PFSK-1 (cell line): ENCODE data around the gene PHLDB3.

Experiments used
- FOXP2 ChIP-seq: optimal IDR thresholded peaks from 2 replicates; pipeline ENCODE3; 2011; ENCODE audit warnings: borderline replicate concordance, control low read depth, inconsistent platforms; ENCODE audit not compliant: insufficient read depth; ENCODE audit errors: extremely low read length, extremely low read depth
- POLR2AphosphoS5 ChIP-seq: IDR thresholded peaks from 2 replicates; pipeline ENCODE4 v1.6.1; 2012; ENCODE audit warnings: low read depth, mild to moderate bottlenecking, control low read depth, low read length, moderate library complexity
- SIN3A ChIP-seq: IDR thresholded peaks from 2 replicates; pipeline ENCODE4 v1.6.1; 2012; ENCODE audit warnings: mild to moderate bottlenecking, low read length, moderate library complexity, borderline replicate concordance; ENCODE audit not compliant: insufficient read depth
- TAF1 ChIP-seq: IDR thresholded peaks from 2 replicates; pipeline ENCODE4 v1.6.1; 2012; ENCODE audit warnings: low read length, control low read depth, borderline replicate concordance; ENCODE audit not compliant: insufficient read depth
- TF ChIP-seq, protein P1 (sequence below), 2 experiments: IDR thresholded peaks; 2 replicates each; pipeline versions ENCODE4 v1.6.1 to v1.8.0; 2011 to 2012; ENCODE audit warnings: low read depth in 2 of 2, low read length in 2 of 2, control low read depth in 1 of 2, inconsistent platforms in 1 of 2, mild to moderate bottlenecking in 1 of 2, moderate library complexity in 1 of 2; ENCODE audit not compliant: insufficient read depth in 1 of 2

The PHLDB3 gene

DNA sequence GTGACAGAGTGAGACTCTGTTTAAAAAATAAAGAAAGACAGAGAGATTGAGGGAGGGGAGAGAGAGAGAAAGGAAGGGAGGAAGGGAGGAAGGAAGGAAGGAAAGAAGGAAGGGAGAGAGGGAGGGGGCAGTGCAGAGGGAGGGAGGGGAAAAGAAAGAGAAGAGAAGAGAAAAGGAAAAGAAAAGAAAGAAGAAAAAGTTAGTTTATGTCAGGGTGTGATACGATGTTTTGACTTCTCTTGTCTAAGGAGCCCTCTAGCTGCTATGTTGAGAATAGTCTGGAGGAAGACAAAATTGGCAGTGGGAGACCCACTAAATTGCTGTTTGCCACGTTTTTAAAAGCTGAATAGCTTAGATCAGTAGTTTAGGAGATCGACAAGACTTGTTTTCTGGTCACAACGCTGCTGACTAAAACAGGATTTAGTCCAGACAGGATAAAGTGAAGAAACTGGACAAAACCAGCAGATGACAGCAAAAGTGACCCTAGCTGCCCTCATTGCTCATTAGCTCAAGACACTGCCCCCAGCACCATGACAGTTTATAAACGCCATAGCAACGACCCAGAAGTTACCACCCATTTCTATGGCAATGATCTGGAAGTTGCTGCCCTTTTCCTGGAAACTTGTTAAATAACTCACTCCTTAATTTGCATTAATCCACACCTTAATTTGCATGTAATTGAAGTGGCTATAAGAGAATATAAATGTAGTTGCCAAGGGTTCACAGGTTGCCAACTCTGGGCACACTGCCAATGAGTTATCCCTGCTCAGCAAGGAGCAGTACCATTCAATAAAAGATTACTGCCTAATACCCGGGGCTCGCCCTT lies 78.8 kb downstream of the PHLDB3 start:
- TF ChIP-seq TAF1: no peak
- TF ChIP-seq FOXP2: no peak
- TF ChIP-seq, protein P1, sequence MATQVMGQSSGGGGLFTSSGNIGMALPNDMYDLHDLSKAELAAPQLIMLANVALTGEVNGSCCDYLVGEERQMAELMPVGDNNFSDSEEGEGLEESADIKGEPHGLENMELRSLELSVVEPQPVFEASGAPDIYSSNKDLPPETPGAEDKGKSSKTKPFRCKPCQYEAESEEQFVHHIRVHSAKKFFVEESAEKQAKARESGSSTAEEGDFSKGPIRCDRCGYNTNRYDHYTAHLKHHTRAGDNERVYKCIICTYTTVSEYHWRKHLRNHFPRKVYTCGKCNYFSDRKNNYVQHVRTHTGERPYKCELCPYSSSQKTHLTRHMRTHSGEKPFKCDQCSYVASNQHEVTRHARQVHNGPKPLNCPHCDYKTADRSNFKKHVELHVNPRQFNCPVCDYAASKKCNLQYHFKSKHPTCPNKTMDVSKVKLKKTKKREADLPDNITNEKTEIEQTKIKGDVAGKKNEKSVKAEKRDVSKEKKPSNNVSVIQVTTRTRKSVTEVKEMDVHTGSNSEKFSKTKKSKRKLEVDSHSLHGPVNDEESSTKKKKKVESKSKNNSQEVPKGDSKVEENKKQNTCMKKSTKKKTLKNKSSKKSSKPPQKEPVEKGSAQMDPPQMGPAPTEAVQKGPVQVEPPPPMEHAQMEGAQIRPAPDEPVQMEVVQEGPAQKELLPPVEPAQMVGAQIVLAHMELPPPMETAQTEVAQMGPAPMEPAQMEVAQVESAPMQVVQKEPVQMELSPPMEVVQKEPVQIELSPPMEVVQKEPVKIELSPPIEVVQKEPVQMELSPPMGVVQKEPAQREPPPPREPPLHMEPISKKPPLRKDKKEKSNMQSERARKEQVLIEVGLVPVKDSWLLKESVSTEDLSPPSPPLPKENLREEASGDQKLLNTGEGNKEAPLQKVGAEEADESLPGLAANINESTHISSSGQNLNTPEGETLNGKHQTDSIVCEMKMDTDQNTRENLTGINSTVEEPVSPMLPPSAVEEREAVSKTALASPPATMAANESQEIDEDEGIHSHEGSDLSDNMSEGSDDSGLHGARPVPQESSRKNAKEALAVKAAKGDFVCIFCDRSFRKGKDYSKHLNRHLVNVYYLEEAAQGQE (IDR thresholded peaks at IDR 0.05; ENCODE audit: insufficient read depth in 1 of 2, low read depth in 2 of 2, low read length in 2 of 2): no peak
- no peak for TF ChIP-seq POLR2AphosphoS5
- TF ChIP-seq SIN3A: no peak
